Panc1 (cell line): ENCODE data around the gene RIPOR3. TPM values are rescaled to one million over a fixed set of nuclear protein-coding genes. Genes with fewer than 3 reads are reported as not detected.

Experiments
- ATAC-seq: fragments of 200-7000 bp; cut with Tn5 transposase; 2 replicates; pipeline ENCODE4 v1.9.1; 2020; ENCODE audit warnings: mild to moderate bottlenecking, moderate library complexity
- BruUV-seq: library from RNA; stranded (reverse); fragments of 400-500 nt; replicated peaks from 2 replicates; lab custom pipeline; 2021; lab: Mats Ljungman, UMichigan
- CTCF ChIA-PET: fragments of 300-600 bp; sonication (Branson Sonifier 250); formaldehyde crosslinking; loops from one replicate; lab custom pipeline; 2022; ENCODE audit warnings: antibody characterized with exemption; lab: Charles Lee
- POLR2A ChIA-PET: fragments of 300-600 bp; sonication (Branson Sonifier 250); formaldehyde crosslinking; loops from one replicate; lab custom pipeline; 2022; ENCODE audit warnings: antibody characterized with exemption; lab: Charles Lee
- DNase-seq: peaks from one replicate; pipeline ENCODE4 v3.0.0-alpha.2; 2010; ENCODE audit warnings: low read depth, low spot score
- H3K27ac ChIP-seq: 2 replicates; pipeline ENCODE4 v1.5.1; 2011; ENCODE audit warnings: mild to moderate bottlenecking, low read length, inconsistent platforms
- H3K27me3 ChIP-seq: fragments of 200-500 bp; sonication (Bioruptor generic); 2 replicates; pipeline ENCODE4 v1.6.0; 2014; ENCODE audit warnings: low read length, inconsistent platforms; ENCODE audit not compliant: control insufficient read depth, insufficient read depth
- H3K36me3 ChIP-seq: fragments of 200-500 bp; sonication (Bioruptor generic); 2 replicates; pipeline ENCODE4 v1.5.1; 2014; ENCODE audit warnings: inconsistent platforms, mild to moderate bottlenecking, low read length, moderate library complexity; ENCODE audit not compliant: control insufficient read depth, insufficient read depth
- H3K4me1 ChIP-seq: 2 replicates; pipeline ENCODE4 v1.5.1; 2011; ENCODE audit warnings: inconsistent platforms, mild to moderate bottlenecking, low read length, moderate library complexity; ENCODE audit not compliant: control insufficient read depth, insufficient read depth
- H3K4me3 ChIP-seq, 2 experiments: 2 replicates each; pipeline ENCODE4 v1.5.1; 2011 to 2012; ENCODE audit warnings: low read depth in 2 of 2, low read length in 2 of 2, mild to moderate bottlenecking in 2 of 2, inconsistent platforms in 1 of 2, moderate library complexity in 1 of 2
- H3K9me3 ChIP-seq: fragments of 200-500 bp; sonication (Bioruptor generic); 2 replicates; pipeline ENCODE4 v1.5.1; 2014; ENCODE audit warnings: low read depth, mild to moderate bottlenecking, inconsistent platforms, low read length, moderate library complexity; ENCODE audit not compliant: control insufficient read depth, insufficient read depth
- POLR2AphosphoS5 ChIP-seq: IDR thresholded peaks from 2 replicates; pipeline ENCODE4 v1.6.1; 2012; ENCODE audit warnings: mild to moderate bottlenecking, low read depth, low read length, moderate library complexity
- SIN3A ChIP-seq: IDR thresholded peaks from 2 replicates; pipeline ENCODE4 v1.6.1; 2012; ENCODE audit warnings: low read depth, mild to moderate bottlenecking, low read length, moderate library complexity, borderline replicate concordance; ENCODE audit not compliant: insufficient read depth
- TCF7L2 ChIP-seq: IDR thresholded peaks from 2 replicates; pipeline ENCODE4 v1.6.1; 2011; ENCODE audit warnings: mild to moderate bottlenecking, low read depth, low read length, inconsistent platforms
- in situ Hi-C: cut with HindIII; loops from 2 replicates; pipeline ENCODE4 v1.10.0; 2016; ENCODE audit warnings: low sequenced_read_pairs, low pct_unique_long_range_greater_than_20kb
- intact Hi-C: fragments of 100-400 bp; cut with micrococcal nuclease; formaldehyde crosslinking; loops from one replicate; pipeline ENCODE4 v1.10.0; 2022; ENCODE audit not compliant: unreplicated experiment
- total RNA-seq: library from RNA; stranded (reverse); gene quantifications from one replicate; pipeline ENCODE4 v1.2.1, GENCODE V29; 2021; ENCODE audit not compliant: unreplicated experiment
- TF ChIP-seq, protein P1 (sequence below), 2 experiments: IDR thresholded peaks; 2 replicates each; pipeline ENCODE4 v1.6.1; 2011 to 2012; ENCODE audit warnings: low read depth in 2 of 2, control low read depth in 1 of 2, low read length in 1 of 2, mild to moderate bottlenecking in 1 of 2, moderate library complexity in 1 of 2; ENCODE audit not compliant: insufficient read depth in 1 of 2
- TF ChIP-seq, protein P2 (sequence below): fragments of 450-650 bp; IDR thresholded peaks from 2 replicates; pipeline ENCODE4 v1.5.1; 2017; ENCODE audit warnings: mild to moderate bottlenecking

Gene RIPOR3
- total RNA-seq, 1 experiment from 2014 or later = 92.5 TPM

DNA sequence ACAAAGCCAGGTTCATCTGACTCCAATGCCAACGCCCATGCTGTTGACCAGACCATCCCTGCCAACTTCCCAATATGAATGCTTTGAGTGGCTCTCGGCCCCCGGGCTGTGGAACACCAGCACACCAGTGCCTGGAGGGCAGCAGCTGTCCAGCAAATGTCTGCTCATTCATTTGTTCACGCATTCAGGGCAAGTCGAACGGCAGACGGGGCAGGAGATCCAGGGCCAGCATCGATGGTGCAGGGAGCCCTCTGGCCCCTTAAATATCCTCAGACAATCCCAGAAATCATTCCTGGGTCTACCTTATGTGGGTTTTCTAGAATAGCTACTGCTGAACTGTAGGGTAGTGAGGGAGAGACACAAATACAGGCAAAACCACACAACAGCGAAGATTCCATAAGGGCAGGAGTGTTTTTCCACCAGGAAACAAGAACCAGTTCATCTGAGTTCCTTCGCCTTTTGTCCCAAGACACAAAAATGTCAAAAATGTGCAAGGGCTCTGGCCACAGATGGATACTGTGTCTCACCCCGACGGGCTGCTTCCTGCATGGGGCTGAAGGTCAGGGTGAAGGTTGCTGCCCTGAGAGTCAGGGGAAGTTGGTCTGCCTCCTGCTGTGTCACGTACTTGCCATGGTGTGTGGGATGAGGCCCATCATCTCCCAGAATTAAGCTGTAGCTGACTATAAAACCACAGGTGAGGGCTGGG is 15.5 kb downstream of the RIPOR3 start:
- ATAC-seq = no peak

DNA sequence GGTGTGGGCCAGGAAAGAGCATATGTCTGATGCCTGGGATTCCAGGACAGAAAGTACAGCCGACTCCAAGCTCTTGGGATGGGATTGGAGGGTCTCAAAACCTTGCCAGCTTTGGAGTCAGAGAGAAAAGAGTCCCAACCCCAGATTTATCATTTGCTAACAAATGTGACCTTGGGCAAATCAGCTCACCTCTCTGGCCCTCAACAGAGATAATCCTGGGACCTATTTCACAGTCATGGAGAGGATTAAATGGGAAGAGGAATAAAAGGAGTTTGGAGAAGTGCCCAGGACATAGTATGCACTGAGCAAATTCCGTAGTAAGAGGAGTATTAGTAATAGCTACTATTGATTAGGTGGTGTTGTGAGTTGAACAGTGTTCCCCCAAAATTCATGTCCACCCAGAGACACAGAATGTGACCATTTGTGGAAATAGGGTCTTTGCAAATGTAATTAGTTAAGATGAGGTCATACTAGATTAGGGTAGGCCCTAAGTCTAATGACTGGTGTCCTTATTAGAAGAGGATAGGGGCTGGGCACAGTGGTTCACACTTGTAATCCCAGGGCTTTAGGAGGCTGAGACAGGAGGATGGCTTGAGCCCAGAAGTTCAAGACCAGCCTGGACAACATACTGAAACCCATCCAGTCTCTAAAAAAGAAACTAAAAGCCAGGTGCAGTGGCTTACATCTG is 17.1 kb downstream of the RIPOR3 start:
- TF ChIP-seq TCF7L2 (no peak), SIN3A (no peak), POLR2AphosphoS5 (no peak)
- TF ChIP-seq, protein P1, sequence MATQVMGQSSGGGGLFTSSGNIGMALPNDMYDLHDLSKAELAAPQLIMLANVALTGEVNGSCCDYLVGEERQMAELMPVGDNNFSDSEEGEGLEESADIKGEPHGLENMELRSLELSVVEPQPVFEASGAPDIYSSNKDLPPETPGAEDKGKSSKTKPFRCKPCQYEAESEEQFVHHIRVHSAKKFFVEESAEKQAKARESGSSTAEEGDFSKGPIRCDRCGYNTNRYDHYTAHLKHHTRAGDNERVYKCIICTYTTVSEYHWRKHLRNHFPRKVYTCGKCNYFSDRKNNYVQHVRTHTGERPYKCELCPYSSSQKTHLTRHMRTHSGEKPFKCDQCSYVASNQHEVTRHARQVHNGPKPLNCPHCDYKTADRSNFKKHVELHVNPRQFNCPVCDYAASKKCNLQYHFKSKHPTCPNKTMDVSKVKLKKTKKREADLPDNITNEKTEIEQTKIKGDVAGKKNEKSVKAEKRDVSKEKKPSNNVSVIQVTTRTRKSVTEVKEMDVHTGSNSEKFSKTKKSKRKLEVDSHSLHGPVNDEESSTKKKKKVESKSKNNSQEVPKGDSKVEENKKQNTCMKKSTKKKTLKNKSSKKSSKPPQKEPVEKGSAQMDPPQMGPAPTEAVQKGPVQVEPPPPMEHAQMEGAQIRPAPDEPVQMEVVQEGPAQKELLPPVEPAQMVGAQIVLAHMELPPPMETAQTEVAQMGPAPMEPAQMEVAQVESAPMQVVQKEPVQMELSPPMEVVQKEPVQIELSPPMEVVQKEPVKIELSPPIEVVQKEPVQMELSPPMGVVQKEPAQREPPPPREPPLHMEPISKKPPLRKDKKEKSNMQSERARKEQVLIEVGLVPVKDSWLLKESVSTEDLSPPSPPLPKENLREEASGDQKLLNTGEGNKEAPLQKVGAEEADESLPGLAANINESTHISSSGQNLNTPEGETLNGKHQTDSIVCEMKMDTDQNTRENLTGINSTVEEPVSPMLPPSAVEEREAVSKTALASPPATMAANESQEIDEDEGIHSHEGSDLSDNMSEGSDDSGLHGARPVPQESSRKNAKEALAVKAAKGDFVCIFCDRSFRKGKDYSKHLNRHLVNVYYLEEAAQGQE (IDR thresholded peaks at IDR 0.05; ENCODE audit: insufficient read depth in 1 of 2, low read depth in 2 of 2, low read length in 1 of 2) = no peak
- peaks cover 87% of the 10 kb centered on the region for H3K4me1 ChIP-seq
- H3K4me3 ChIP-seq = no peak overlapping the region
- POLR2A ChIA-PET = no interaction called here
- DNase-seq (no peak), ATAC-seq (no peak)
- H3K9me3 ChIP-seq = no peaks in the 10 kb centered on the region
- intact Hi-C loops = loop anchor here (10.0 kb wide), 1 partner anchor 51 kb away; no protein-coding TSS in a partner anchor
- H3K36me3 ChIP-seq = no peaks in the 10 kb centered on the region
- H3K27ac ChIP-seq = peak overlapping the region; percentile 99
- BruUV-seq = no TSS peak
- in situ Hi-C loops = no loop called here
- CTCF ChIA-PET = no interaction called here
- no peaks in the 10 kb centered on the region for H3K27me3 ChIP-seq

More for the DNA sequence above, 15.5 kb downstream of the RIPOR3 start:
- Histone ChIP-seq H3K4me1 (peaks cover 91% of the 10 kb centered on the region), H3K36me3 (no peaks in the 10 kb centered on the region), H3K27me3 (no peaks in the 10 kb centered on the region), H3K9me3 (no peaks in the 10 kb centered on the region), H3K4me3 (no peak overlapping the region), H3K27ac (peak overlapping the region; percentile 99)
- no peak for DNase-seq
- no TSS peak for BruUV-seq
- TF ChIP-seq, protein P1 (IDR thresholded peaks at IDR 0.05; ENCODE audit: insufficient read depth in 1 of 2, low read depth in 2 of 2, low read length in 1 of 2) = no peak
- TF ChIP-seq POLR2AphosphoS5 = no peak
- TF ChIP-seq, protein P2, sequence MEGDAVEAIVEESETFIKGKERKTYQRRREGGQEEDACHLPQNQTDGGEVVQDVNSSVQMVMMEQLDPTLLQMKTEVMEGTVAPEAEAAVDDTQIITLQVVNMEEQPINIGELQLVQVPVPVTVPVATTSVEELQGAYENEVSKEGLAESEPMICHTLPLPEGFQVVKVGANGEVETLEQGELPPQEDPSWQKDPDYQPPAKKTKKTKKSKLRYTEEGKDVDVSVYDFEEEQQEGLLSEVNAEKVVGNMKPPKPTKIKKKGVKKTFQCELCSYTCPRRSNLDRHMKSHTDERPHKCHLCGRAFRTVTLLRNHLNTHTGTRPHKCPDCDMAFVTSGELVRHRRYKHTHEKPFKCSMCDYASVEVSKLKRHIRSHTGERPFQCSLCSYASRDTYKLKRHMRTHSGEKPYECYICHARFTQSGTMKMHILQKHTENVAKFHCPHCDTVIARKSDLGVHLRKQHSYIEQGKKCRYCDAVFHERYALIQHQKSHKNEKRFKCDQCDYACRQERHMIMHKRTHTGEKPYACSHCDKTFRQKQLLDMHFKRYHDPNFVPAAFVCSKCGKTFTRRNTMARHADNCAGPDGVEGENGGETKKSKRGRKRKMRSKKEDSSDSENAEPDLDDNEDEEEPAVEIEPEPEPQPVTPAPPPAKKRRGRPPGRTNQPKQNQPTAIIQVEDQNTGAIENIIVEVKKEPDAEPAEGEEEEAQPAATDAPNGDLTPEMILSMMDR = no peak
- TF ChIP-seq TCF7L2 = no peak
- TF ChIP-seq SIN3A = no peak
- intact Hi-C loops (loop anchor here (10.0 kb wide), 1 partner anchor 49 kb away; no protein-coding TSS in a partner anchor), in situ Hi-C loops (no loop called here)
- ChIA-PET CTCF (no interaction called here), POLR2A (no interaction called here)
